Activated CD4-positive, alpha-beta T cell treated with anti-CD3 and anti-CD28 coated beads, Interleukin-2, amount 50 U/mL, for 48 hours (primary cell): ENCODE measurements around the gene GNA12.
"Not testable (repeated sequence)": the region's sequence is repeated elsewhere in the genome, so short reads cannot be mapped to it uniquely, and the experiment has no call there.

ENCODE experiments used
- DNase-seq, 2 experiments: peaks; one replicate each; pipeline ENCODE4 v3.0.0-alpha.2; 2020

GNA12 gene

GRCh38 chr7:2864204-2864985 lies 20.3 kb upstream of the GNA12 start:
- no peak for DNase-seq

GRCh38 chr7:2863461-2864066 lies 19.5 kb upstream of the GNA12 start:
- DNase-seq, result peak; percentile 76 to 84

- DNase-seq, result peak in 1 of 2 experiments; percentile 43
These were observed 18.8 kb upstream of the GNA12 start for GRCh38 chr7:2862831-2863361.

- DNase-seq, result no peak
These were observed 17.4 kb upstream of the GNA12 start for GRCh38 chr7:2861509-2861908.

- DNase-seq, result no peak
These were observed 16.6 kb upstream of the GNA12 start for GRCh38 chr7:2860627-2861133.

DNA sequence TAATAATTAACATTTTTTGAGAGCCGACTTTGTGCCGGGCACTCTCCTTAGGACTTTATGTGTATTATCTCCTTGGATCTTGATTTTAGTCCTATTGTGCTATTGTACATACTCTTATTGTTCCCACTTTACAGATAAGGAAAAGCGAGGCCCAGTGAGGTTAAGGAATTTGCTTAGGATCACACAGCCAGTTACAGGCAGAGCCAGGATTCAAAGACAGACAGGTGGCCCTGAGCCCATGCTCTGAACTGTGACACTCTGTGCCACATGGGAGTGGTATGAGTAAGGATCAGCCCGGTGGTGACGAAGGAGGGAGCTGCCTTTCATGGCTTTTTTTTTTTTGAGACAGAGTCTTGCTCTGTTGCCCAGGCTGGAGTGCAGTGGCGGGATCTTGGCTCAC lies 15.8 kb upstream of the GNA12 start:
- no peak for DNase-seq

DNA sequence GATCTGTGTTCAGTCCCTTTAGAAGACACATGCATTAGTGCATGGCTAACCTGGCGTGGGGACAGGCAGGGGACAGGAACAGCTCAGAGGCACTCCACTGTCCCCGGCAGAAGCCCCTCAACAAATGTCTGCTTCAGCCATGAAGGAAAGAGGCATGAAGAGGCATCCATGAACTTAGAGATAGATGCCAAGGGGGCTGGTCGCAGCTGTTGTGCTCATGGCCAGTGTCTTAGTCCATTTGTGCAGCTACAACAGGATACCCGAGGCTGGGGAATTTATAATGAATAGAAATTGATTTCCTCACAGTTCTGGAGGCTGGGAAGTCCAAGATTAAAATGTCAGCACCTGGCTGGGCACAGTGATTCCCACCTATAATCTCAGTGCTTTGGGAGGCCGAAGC lies 14.5 kb upstream of the GNA12 start:
- DNase-seq, result no peak

- DNase-seq, result no peak
These were observed 12.5 kb upstream of the GNA12 start for GRCh38 chr7:2856388-2857169.

DNA sequence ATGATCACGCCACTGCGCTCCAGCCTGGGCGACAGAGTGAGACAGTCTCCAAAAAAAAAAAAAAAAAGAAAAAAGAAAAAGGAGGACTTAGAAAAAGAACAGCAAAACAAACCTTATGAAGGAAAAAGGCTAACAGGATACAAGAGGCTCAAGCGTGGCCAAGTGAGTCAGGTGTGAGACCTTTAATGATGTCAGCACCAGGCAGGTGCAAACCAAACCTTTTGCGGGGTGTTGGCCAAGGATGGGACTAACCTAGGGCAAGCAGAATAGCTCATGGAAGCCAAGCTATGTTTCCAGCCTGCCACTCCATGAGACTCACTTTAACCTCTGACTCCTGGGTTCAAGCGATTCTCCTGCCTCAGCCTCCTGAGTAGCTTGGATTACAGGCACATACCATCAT lies 11.3 kb upstream of the GNA12 start:
- DNase-seq, result no peak

- DNase-seq, result not testable (repeated sequence)
These were observed 9.4 kb upstream of the GNA12 start for GRCh38 chr7:2853552-2853951.

- no peak for DNase-seq
These were observed 9.0 kb upstream of the GNA12 start for GRCh38 chr7:2853147-2853546.

DNA sequence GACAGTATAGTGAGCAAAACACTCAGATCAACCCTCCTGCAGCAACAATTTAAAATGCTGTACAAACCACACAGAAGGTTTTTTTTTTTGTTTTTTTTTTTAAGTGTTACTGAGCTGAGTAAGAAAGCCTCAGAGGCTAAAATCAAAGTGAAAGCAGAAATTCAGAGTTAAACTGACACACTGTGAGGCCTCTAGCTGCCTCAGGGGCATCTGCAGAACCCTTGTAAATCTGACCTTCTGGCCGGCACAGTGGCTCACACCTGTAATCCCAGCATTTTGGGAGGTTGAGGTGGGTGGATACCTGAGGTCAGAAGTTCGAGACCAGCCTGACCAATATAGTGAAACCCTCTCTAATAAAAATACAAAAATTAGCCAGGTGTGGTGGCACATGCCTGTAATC lies 7.4 kb upstream of the GNA12 start:
- no peak for DNase-seq

GRCh38 chr7:2849941-2850766 lies 6.0 kb upstream of the GNA12 start:
- DNase-seq, result no peak

DNA sequence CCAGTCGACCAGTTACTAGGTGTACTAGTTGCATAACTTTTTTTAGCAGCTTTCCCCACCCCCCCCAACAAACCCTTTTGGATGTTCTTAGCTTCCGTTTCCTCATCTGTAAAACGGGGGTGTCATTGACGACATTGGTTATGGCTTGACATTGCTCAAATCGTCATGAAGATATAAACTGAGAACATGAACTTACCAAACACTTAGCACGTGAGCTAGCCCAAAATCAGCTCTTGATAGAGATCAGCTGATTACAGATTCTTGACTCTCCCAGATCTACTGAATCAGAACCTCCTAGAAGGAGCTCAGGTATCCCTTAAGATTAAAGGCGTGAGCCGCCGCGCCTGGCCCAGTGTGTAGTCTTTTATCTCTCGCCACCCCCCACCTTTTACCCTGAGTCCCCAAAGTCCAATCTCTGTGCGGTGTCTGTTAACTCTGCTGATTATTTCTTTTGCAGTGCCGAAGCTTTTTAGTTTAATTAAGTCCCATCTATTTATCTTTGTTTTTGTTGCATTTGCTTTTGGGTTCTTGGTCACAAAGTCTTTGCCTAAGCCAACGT lies 1.0 kb upstream of the GNA12 start:
- no peak for DNase-seq

- DNase-seq, result peak; percentile 36 to 44
These were observed 376 bp downstream of the GNA12 start for GRCh38 chr7:2843711-2844152.

DNA sequence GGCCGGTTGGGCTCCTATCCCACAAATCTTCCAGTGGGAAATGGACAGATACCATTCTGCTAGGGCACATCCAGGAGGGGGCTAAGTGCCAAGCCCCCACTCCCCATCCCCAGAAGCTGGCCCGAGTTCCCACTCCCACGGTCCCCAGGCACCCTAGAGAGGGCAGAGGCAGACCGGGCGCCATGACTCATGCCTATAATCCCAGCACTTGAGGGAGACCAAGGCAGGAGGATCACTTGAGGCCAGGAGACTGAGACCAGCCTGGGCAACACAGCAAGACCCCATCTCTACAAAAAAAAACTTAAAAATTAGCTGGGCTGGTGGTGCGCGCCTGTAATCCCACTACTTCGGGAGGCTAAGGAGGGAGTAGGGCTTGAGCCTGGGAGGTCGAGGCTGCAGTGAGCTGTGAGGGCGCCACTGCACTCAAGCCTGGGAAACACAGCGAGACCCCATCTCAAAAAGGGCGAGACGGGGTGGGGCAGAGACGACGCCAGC lies 870 bp downstream of the GNA12 start:
- no peak for DNase-seq

- no peak for DNase-seq
These were observed 2.2 kb downstream of the GNA12 start for GRCh38 chr7:2841907-2842306.

DNA sequence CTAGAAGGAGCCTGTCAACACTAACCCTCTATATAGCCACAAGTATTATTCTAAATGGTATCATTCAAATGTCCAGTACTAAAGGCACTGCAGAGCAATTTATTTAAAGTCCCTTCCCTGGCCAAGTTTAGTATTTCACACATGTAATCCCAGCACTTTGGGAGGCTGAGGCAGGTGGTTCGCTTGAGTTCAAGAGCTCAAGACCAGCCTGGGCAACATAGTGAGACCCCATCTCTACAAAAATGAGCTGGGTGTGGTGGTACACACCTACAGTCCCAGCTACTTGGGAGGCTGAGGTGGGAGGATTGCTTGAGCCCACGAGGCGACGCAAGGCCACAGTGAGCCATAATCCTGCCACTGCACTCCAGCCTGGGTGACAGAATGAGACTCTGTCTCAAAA lies 3.6 kb downstream of the GNA12 start:
- no peak for DNase-seq

DNA sequence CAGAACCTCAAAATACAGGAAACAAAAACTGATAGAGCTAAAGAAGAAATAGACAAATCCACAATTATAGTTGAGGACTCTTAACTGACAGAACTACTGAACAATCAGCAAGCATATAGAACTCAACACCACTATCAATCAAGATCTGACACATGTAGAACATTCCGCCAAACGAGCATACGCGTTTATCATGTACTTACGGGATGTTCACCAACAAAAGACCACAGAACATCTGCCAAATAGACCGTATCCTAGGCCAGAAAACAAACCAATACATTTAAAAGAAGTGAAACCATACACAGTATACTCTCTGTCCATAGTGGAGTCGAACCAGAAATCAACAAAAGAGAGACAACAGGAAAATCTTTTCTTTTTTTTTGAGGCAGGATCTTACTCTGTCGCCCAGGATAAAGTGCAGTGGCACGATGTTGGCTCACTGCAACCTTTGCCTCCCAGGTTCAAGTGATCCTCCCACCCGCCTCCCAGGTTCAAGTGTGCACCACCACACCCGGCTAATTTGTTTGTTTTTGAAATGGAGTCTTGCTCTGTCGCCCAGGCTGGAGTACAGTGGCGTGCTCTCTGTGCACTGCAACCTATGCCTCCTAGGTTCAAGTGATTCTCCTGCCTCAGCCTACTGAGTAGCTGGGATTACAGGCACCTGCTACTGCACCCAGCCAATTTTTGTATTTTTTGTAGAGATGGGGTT lies 5.1 kb downstream of the GNA12 start:
- no peak for DNase-seq

DNA sequence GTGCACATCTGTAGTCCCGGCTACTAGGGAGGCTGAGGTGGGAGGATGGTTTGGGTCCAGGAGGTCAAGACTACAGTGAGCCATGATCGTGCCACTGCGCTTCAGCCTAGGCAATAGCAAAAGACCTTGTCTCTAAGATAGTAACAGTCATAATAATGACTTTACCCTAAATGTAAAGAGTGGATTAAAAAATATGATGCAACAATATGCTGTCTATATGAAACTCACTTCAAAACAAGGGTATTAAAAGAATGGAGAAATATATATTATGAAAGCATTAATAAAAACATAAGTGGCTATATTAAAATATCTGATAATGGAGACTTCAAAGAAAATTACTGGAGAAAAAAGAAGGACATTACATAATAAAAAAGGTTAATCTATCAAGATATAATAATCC lies 5.7 kb downstream of the GNA12 start:
- no peak for DNase-seq

DNA sequence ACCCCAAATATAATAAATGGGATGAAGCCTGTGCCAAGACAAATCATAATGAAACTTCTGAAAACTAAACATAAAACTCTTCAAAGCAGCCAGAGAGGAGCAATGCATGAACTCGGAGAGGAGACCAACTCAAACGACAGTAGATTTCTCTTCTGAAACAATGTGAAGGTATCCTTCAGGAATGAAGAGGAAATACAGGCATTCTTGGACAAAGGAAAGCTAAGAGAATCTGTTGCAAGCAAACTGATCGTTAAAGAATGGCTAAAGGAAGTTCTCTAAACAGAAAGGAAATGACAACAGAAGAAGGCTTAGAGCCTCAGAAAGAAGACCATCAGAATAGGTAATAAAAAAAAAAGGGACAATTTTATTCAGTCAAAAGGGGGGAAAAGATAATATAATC lies 6.6 kb downstream of the GNA12 start:
- DNase-seq, result no peak
